Endothelial cell (in vitro differentiated cells): Measurements from ENCODE around the gene MLLT3. TPM values are rescaled to one million over a fixed set of nuclear protein-coding genes. Genes with fewer than 3 reads are reported as not detected.

Experiments
- DNase-seq: peaks from one replicate; pipeline ENCODE4 v3.0.0; 2021; ENCODE audit warnings: low spot score
- H3K27ac Mint-ChIP-seq: one replicate; pipeline ENCODE4 v1.8.0; 2021; ENCODE audit warnings: mixed read lengths, inconsistent platforms; ENCODE audit not compliant: unreplicated experiment
- H3K27me3 Mint-ChIP-seq: one replicate; pipeline ENCODE4 v1.8.0; 2021; ENCODE audit warnings: mild to moderate bottlenecking, moderate library complexity, mixed read lengths, inconsistent platforms; ENCODE audit not compliant: unreplicated experiment
- H3K36me3 Mint-ChIP-seq: one replicate; pipeline ENCODE4 v1.8.0; 2021; ENCODE audit warnings: mild to moderate bottlenecking, low read depth, mixed read lengths, inconsistent platforms; ENCODE audit not compliant: unreplicated experiment
- H3K4me1 Mint-ChIP-seq: one replicate; pipeline ENCODE4 v1.8.0; 2021; ENCODE audit warnings: mild to moderate bottlenecking, mixed read lengths, inconsistent platforms; ENCODE audit not compliant: unreplicated experiment
- H3K4me3 Mint-ChIP-seq: one replicate; pipeline ENCODE4 v1.8.0; 2021; ENCODE audit warnings: mild to moderate bottlenecking, mixed read lengths, inconsistent platforms; ENCODE audit not compliant: unreplicated experiment
- H3K9me3 Mint-ChIP-seq: one replicate; pipeline ENCODE4 v1.8.0; 2021; ENCODE audit warnings: mixed read lengths, inconsistent platforms; ENCODE audit not compliant: unreplicated experiment
- total RNA-seq: library from RNA; stranded (reverse); fragmentation: NEBNext Ultra II Directional; extraction: Animal tissue kit (Norgen Biotek cat#: 25700); gene quantifications from one replicate; pipeline ENCODE4 v1.2.1, GENCODE V29; 2021; ENCODE audit not compliant: unreplicated experiment
- TF ChIP-seq, protein P1 (sequence below): fragments of 200-600 bp; sonication (generic); IDR thresholded peaks from one replicate; pipeline ENCODE4 v1.5.0; 2021; ENCODE audit warnings: antibody characterized with exemption; ENCODE audit not compliant: unreplicated experiment

Gene MLLT3
- total RNA-seq, 1 donor from 2014 or later, result 25.2 TPM

DNA sequence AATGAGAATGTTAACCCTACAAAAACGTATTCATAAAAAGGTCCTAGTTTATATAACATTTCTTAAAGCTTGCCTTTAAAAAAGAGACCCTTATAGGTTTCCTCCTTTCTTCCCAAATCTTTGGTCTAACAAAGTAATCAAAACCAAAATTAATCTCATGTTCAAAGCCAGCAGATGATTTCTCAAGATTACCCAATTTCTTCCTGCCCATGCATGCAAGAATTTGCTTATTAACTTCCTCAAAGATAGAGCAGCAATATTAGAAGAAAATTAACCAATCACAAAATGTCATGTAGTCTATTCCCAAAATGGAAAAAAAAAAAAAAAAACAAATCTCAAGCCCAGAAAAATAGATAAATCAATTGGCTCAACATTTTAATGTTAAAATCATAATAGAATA lies 114.9 kb downstream of the MLLT3 start:
- TF ChIP-seq, protein P1, sequence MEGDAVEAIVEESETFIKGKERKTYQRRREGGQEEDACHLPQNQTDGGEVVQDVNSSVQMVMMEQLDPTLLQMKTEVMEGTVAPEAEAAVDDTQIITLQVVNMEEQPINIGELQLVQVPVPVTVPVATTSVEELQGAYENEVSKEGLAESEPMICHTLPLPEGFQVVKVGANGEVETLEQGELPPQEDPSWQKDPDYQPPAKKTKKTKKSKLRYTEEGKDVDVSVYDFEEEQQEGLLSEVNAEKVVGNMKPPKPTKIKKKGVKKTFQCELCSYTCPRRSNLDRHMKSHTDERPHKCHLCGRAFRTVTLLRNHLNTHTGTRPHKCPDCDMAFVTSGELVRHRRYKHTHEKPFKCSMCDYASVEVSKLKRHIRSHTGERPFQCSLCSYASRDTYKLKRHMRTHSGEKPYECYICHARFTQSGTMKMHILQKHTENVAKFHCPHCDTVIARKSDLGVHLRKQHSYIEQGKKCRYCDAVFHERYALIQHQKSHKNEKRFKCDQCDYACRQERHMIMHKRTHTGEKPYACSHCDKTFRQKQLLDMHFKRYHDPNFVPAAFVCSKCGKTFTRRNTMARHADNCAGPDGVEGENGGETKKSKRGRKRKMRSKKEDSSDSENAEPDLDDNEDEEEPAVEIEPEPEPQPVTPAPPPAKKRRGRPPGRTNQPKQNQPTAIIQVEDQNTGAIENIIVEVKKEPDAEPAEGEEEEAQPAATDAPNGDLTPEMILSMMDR, result no peak
- no peak for DNase-seq
- Mint-ChIP-seq H3K4me1 (peaks cover 12% of the 10 kb centered on the region), H3K36me3 (no peaks in the 10 kb centered on the region), H3K27ac (no peak overlapping the region), H3K9me3 (no peaks in the 10 kb centered on the region), H3K27me3 (peaks cover 3% of the 10 kb centered on the region), H3K4me3 (no peak overlapping the region)

DNA sequence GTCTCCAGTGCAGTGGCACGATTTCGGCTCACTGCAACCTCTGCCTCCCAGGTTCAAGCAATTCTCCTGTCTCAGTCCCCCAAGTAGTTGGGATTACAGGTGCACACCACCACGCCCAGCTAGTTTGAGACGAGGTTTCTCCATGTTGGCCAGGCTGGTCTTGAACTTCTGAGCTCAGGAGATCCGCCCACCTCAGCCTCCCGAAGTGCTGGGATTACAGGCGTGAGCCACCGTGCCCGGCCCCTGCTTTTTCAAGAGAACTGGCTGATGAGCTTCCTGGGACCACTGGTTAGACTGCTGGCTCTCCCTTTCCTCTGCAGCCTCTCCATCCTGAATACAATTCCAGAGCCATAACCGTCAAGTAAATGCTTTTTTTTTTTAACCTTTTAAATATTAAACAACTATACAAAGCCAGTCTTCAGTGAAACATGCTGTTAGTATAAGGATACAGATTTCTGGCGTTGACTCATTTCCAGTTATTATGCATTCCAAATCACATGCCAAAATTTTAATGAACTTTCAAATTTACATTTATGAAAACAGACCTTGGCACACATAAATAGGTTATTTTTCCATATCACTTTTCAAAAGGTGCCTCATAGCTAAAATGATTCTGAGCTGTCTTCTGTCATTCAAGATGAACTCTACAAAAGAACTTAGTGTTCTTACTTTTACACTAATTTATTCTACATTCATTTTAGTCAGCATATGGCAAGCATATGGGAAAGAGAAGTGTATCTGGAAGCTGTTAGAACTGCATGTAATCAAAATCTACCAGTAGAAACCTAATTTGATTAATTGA lies 116.0 kb downstream of the MLLT3 start:
- Mint-ChIP-seq H3K9me3 (no peaks in the 10 kb centered on the region), H3K27ac (no peak overlapping the region), H3K4me1 (peaks cover 12% of the 10 kb centered on the region), H3K4me3 (no peak overlapping the region), H3K27me3 (peaks cover 4% of the 10 kb centered on the region), H3K36me3 (no peaks in the 10 kb centered on the region)
- TF ChIP-seq, protein P1, result no peak
- no peak for DNase-seq

DNA sequence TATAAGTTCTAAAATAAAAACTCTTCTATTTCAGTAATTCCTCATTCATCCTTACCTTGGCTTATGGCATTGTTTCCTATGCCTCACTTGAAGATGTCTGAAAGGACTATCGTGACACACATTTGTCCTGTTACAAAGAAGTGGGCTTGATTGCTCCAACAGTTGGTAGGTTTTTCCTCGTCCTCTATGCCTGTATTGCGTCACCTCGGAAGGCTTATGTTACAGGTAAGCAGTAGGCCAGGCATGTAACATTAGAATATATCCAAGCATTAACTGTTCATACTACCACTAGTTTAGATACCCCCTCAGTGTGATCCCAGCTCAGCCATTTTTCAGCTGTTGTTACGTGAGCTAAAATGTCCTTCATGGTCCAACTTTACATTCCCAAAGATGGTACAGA lies 116.7 kb downstream of the MLLT3 start:
- H3K36me3 Mint-ChIP-seq, result no peaks in the 10 kb centered on the region
- H3K4me1 Mint-ChIP-seq, result peaks cover 12% of the 10 kb centered on the region
- no peaks in the 10 kb centered on the region for H3K9me3 Mint-ChIP-seq
- H3K27me3 Mint-ChIP-seq, result peaks cover 4% of the 10 kb centered on the region
- no peak for DNase-seq
- no peak overlapping the region for H3K4me3 Mint-ChIP-seq
- TF ChIP-seq, protein P1, result no peak
- no peak overlapping the region for H3K27ac Mint-ChIP-seq

DNA sequence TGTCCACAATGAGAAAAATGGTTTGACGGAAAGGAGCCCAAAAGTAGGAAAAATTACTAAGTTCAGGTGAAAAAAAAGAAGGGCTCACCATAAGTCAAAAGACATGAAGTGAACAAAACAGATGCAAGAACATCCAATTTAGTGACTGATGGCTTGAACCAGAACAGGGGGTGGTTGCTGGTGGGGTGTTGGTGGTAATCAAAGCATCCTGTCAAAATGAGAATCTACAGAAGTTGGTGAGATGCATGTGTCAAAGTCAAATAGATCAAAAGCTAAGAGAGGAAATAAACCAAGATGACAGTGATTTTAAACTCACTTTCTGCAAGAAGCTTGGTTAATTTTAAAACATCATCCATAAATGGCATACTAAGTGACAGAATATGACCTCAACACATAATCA lies 117.4 kb downstream of the MLLT3 start:
- no peak for DNase-seq
- Mint-ChIP-seq H3K36me3 (no peaks in the 10 kb centered on the region), H3K27me3 (peaks cover 4% of the 10 kb centered on the region), H3K4me1 (peaks cover 12% of the 10 kb centered on the region), H3K9me3 (no peaks in the 10 kb centered on the region), H3K27ac (no peak overlapping the region), H3K4me3 (no peak overlapping the region)
- TF ChIP-seq, protein P1, result no peak

DNA sequence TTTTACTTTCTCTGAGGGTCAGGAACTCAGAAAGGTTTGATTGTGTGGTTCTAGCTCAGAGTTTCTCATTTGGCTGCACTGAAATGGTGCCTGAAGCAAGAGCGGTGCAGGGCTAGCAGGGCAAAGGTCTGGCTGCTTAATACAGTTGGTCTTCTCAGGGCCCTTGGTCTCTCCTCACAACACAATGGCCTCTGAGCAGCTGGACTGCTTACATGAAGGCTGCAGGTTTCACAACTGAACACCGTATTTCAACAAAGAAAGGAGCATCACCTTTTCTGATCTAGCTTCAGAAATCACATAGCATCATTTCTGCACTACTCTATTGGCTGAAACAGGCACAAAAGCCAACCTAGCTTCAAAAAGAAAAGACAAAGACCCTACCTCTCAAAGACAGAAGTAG lies 122.2 kb downstream of the MLLT3 start:
- Mint-ChIP-seq H3K27ac (no peak overlapping the region), H3K4me3 (no peak overlapping the region), H3K36me3 (no peaks in the 10 kb centered on the region), H3K9me3 (no peaks in the 10 kb centered on the region), H3K4me1 (peaks cover 7% of the 10 kb centered on the region), H3K27me3 (peaks cover 4% of the 10 kb centered on the region)
- TF ChIP-seq, protein P1, result no peak
- no peak for DNase-seq
